CD4-positive, alpha-beta T cell treated with Interleukin-2 at 100 ng/mL for 4 hours (primary cell): Measurements from ENCODE around the gene JRKL.
"Not testable (repeated sequence)": the region's sequence is repeated elsewhere in the genome, so short reads cannot be mapped to it uniquely, and the experiment has no call there.

Experiments used
- DNase-seq: peaks from one replicate; pipeline ENCODE4 v3.0.0-alpha.2; 2020; ENCODE audit warnings: low spot score

JRKL gene

DNA sequence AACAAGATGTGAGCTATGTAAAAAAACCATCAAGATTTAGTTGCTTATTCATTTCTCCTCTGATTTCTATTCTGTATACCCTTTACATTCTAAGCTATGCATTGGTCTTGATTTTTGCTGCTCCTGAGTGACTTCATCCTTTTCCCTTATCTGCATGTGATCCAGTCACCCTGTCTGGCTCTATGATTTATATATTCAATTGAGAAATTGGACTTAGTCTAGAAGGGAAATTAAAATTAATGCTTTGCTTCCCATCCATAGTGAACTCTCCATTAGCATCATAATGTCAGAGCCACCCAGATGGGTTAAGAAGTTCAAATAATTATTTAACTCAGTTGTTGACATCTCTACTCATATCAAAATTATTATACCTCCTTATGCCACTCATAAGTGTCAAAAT lies 5.0 kb downstream of the JRKL start:
- DNase-seq: no peak

- no peak for DNase-seq
Observed at GRCh38 chr11:96396637-96397036, 6.8 kb downstream of the JRKL start.

DNA sequence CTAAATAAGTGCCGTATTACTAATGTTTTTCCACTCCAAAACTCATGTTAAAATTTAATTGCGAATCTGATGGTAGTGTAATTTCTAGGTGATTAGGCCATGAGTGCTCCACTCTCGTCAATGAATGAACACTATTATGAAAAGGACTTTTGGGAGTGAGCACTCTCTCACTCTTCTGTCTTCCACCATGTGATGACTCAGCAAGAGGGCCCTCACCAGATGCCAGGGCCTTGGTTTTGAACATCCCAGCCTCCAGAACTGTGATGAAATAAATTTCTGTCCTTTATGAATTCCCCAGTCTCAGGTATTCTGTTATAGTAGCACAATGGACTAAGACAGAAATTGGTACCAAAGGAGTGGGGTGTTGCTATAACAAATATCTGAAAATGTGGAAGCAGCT lies 8.1 kb downstream of the JRKL start:
- DNase-seq: no peak

DNA sequence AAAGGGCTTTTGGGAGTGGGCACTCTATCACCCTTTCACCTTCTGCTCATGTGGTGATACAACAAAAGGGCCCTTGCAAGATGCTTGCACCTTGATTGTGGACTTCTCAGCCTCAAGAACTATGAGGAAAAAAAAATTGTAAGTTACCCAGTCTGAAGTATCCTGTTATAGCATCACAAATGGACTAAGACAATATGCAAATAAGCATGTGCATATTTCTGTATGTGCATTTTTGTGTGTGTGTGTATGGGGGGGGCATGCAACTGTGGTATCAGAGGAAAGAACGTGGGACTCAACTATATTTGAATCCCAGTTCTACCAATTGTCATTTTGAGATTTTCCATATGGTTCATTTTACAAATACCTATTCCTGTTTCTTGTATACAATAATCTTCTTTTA lies 10.9 kb downstream of the JRKL start:
- DNase-seq: no peak

GRCh38 chr11:96411412-96411811 lies 21.6 kb downstream of the JRKL start:
- DNase-seq: not testable (repeated sequence)

GRCh38 chr11:96412761-96413381 lies 23.1 kb downstream of the JRKL start:
- DNase-seq: no peak

GRCh38 chr11:96413408-96413807 lies 23.6 kb downstream of the JRKL start:
- DNase-seq: no peak

- DNase-seq: no peak
Observed at GRCh38 chr11:96424693-96425092, 34.9 kb downstream of the JRKL start.

- no peak for DNase-seq
Observed at GRCh38 chr11:96430668-96431067, 40.9 kb downstream of the JRKL start.

GRCh38 chr11:96432654-96433053 lies 42.8 kb downstream of the JRKL start:
- DNase-seq: not testable (repeated sequence)
